ENCODE measurements around the gene RUNX2.

RUNX2 gene

DNA sequence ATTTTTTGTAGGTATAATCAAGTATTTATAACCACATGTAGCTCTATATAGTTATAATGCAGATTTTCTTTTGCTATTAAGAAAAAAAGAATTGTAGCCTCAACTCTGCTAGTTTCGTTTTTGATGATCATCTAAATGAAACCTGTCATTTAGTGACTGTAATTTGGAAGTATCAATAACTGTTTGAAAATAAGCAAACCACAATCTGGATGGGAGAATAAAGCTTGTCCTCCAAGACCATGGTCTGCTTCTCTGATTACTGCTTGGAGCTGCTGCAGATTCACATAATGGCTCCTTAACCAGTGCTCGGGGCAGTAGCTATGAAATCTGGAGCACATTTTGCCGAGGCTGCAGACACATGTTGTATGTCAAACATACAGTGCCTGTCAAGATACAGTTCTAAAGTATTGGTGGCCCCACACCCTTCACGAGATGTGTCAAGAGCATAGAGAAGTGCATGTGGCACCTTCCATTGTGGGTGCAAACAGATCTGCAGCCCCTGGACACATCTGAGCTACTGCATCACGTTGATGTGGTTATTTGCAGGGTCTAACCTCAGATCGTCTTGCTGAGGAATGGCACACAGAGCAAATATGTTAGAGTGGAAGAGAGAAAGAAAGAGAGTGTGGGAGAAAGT, 305.3 kb downstream of the RUNX2 start:
- no peak for DNase-seq

DNA sequence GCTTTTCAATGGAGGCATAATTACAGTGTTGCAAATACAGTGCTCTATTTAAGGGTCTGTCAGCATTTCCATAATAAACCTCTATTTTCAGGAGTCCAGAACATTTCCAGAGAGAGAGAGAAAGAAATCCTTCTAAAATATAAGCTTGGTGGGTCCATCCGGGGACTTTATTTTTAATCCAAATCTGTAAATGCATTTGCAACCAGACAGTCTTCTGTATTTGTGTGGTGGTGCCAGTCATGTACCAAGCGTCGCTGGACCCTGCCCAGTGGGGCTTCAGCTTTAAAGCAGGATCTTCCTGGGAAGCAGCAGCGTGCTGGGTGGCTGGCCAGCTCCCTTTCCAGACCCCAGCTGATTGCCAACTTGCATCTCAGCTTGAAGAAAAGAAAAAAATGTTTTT, 306.1 kb downstream of the RUNX2 start:
- DNase-seq = no peak

DNA sequence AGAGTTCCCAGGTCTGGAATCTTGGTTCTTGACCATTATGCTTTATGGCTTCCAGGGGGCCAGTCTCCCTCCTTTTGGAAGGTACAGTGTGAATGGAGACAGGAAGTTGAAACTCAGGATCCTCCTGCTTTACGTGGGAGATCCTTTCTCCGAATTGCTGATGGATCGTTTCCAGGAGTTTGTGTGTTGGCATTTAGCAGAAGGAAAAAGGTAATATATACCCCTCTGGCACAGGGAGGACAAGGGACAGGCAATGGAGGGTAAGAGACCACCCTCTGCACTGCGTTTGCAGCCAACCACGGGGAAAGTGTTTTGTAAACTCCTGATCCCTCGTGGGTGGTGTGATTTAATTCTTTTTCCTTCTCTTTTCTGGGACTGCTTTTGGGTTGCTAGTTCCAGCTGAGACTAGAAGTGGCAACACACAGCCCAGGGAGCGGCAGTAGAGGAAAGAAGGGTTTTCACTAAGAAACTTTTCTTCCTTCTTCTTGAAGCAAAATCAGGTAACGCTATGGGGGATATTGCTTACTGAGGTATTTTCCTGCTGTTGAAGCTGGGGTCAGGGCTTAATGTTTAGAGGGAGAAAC, 307.2 kb downstream of the RUNX2 start:
- DNase-seq = no peak

DNA sequence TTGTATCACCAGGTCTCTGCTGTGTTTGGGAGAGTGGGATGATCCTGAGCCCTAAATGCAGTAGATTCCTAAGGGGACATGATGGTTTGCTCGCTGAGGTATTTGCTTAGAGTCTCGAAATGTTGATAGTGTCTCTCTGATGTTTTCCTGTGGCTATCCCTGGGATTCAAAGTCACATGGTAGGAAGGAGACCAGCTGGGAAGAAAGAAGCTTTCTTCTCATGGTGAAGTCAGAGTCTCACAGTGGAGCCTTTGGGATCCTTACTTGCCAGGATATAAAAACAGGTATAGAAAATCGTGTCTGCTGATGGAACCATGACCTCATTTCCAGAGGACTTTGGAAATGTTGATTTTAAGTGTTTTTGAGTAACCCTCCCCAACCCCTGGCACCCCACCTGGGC, 308.9 kb downstream of the RUNX2 start:
- DNase-seq = no peak

DNA sequence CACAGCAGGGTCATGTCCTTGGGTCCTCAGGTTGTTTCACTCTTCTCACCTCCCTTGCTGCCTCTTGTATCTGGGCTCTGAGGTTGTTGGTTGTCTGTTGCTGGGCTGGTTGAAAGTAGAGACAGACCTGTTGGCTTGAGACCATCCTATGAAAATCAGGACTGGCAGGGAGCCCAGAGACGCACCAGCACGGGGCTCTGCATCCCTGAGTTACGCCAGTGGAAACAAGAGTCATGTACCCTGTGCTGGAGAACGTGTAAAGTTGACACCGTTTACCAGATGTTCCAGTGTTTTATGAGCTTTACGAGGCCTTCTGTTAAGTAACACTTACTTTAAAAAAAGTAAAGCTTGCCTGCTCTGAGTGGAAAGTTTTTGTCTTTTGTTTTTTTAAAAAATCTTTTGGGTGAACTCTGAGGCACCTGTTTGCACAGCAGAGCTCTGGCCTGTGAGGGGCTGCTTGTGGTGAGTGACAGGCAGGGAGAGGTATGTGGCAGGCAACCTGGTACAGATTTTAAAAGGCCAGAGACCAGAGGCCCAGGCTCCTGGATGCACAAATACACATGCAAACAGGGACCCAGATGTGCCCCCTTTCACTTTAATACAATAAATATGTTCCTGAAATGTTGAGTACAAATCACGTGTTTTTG, 309.6 kb downstream of the RUNX2 start:
- DNase-seq = peak; percentile 29

DNA sequence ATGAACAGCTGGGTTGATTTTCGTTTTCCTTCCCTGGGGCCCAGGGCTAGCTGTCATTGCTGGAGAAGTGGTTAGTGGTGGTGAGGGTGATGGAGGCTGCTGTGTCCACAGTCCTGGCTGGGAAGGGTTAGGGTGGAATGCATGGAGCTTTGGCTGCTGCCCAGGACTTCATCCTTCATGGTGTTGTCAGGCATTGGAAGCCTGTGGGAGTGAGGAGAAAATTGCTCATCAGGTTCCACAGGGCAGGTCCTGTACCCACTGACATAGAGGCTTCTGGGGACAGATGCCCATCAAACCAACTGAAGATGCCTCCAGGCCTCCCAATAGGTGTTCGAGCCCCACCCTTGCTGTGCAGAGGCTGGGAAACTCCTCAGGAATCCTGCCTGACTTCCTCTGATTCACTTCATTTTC, 312.0 kb downstream of the RUNX2 start:
- no peak for DNase-seq

DNA sequence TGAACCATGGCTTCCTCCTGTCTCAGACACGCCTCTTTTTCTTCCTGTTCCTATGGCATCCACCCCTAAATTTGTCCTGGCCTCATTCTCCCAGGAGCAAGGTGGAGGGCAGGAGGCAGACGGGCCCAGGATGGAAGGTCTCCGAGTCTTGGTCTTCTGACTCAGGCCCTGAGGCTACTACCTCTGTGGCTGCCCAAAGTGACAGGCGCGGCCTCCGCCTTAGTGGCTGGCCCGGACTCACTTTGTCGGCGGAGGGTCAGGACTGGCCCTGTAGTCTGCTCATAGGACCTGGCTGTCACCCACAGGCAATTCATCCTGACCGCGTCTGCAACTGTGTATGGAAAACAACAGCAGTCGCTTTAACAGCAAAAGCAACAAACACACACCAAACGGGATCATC, 312.7 kb downstream of the RUNX2 start:
- no peak for DNase-seq

DNA sequence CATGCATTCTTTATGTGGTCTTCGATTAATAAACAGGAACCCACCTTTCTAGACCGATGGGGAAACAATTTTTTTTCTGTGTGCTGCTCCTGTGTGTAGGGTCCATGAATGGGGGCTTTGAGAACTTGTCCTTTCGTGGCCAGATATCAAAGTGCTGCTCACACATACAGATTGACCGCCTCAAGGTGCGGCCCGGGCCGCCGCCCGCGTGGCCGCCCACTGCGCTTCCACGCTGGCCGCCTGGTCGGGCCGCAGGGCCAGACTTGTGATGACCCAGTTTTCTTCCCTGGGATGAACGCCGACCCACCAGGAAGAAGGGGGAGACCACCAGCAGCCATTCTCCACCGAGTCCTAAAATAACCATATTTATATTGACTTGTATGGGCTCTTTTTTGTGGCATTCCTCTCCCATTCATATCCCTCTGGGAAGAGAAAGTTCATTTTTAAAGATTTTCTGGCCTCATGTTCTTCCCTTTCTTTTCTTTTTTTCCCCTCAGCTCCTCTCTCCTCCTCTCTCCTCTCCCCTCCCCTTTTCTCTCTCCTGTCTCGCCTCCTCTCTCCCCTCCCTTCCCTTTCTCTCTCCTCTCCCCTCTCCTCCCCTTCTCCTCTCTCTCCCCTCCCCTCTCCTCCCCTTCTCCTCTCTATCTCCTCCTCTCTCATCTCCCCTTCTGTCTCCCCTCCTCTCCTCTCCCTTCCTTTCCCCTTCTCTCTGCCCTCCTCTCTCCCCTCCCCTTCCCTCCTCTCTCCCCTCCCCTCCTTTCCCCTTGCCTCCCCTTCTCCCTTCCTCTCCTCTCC, 314.4 kb downstream of the RUNX2 start:
- DNase-seq = no peak

DNA sequence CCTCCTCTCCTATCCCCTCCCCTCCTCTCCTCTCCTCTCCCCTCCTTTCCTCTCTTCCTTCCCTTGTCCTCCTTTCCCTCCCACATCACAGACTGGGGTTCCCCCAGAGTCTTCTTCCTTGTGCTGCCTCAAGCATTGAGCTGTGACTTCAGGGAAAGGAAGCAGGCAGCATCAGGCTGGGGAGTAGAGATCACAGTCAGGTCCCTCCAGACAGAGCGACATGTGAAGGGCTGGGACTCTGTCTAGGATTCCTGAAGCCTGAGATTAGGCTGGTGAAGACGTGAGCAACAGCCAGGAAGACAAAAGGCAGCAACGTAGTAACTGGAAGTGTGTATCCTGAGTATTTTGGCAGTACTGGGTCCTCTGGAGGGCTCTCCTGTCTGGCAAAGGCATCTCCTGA, 315.0 kb downstream of the RUNX2 start:
- DNase-seq = no peak

DNA sequence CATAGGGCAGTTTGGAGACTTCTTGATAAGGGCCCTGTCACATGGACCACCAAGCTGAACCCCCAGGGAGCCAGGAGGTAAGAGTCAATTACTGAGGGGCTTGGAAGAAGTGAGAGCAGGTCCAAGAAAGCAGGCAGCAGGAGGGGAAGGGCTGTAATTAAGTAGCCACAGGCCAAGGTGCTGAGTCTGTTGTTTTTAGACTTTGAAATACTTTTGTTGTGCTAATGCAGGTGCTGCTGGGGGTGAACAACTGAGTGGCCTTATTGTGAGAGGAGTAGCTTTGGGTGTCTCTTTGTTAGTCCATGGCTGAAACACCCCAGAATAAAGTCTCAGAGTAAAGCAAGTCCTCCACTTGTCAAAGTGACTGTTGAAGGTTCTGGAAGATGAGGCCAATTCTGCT, 316.6 kb downstream of the RUNX2 start:
- no peak for DNase-seq

DNA sequence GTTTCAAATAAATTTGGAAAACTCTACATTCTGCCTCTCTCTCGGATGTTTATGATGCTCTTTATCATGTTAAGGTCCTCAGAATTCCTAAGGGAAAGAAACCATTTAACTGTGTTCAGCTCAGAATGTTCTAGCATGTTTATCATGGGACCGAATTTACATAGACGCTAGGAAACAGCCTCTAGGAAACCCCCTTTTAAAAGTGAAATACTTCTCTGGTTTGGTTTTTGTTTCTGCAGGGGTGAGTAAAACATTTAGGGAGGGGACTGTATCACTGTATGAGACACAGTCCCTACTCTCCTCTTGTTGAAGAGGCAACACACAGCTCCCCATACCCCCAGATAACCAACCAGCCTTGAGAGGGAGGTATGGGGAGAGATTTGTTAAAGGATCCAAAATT, 317.2 kb downstream of the RUNX2 start:
- DNase-seq = no peak

DNA sequence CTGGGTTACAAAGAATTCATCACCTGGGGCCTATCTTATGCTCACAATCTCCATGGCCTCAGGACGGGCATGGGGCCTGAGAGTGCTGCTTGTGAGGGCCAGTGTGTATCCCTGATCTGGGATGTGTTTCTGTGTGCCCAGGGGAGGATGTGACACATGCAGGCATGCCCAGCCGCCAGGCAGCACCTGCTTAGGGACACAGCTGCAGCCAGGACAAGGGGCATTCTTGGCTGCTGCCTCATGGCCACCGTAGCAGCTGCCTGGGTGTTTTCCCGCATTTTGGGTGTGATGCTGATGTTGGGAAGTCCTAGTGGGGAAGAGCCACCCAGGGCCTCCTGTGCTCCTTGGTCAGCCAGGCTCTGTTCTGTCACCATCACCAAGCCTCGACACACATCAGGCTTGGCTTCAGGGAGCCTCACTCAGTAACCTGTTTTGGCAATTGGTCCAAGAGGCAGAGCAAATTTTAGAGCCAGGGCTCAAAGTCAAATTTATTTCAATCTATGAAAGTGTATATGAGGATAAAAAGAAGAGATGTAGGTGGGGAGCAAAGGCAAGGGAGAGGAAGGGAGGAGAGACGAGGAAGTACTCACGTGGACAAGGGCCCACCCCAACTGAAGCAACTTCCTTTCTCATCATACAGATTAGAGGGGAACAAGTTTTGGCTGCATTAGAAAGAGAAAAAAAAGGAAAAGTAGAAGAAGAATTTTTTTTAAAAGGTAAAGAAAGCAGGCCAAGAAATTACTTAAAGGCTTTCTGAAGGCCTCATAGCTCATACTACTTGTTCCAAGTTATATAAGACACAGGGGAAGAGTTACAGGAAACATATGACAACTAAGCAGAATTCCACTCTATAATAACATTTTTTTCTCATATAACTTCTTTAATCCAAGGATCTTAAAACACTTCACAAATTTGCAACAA, 319.5 kb downstream of the RUNX2 start:
- no peak for DNase-seq

DNA sequence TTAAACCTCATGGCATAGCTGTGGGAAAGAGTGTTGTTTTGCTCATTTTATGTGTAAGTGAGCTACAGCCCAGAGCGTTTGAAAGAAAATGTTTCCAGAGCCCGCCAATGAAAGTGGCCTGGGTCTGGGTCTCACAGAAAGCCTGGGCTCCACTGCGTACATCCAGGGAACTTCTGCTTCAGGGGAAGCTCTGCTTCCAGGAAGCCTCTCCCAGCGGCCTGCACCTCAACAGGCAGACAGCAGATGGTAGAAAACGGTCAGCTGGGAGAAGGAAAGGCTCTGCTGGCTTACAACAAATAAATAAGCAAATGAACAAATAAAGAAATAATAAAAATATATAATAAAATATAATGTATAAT, 320.1 kb downstream of the RUNX2 start:
- DNase-seq = no peak

DNA sequence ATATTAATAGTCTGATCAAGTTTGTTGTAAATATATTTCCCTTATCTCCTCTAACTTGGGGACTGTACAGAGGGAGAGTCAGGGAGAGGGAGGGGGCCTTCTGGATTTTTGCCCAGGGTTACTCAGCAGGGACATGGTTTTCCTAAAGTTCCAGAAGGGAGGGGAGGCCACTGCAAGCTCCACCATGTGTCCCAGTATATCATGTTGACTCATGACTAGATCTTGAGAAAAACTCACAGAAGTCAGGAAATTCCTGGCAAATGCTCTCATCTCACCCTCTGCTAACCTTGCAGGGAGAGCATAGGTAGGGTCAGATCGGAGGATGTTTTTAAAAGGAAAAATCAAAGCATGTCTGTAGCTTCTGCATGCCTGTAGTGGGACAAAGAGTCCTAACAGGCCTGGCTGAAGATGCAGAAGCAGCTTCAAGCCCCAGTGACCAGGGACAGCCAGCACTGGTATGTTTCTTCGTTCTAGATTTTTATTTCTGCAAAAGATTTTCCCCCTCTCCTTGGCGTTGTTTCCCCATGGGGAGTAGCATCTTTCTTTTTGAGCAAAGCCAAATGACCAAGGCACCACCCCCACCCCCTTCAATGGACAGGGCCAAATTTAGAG, 322.5 kb downstream of the RUNX2 start:
- DNase-seq = no peak

DNA sequence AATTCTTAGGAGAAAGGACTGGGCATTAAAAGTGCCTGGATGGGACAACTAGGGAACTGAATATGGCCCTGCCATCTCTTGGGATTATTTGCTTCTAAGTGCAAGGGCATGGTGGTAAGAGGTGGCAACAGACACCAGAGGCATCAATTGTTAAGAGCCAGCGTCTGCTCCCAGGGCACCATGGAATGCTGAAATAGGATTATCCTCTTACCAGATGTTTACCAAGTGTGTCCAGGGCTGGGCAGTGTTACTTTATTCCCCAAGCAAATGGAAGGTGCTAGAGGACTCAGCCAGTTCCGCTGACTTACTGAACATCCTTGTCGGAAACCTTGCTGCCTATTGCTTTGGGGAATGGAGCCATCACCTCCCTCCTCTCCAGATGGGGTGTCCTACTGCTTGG, 323.2 kb downstream of the RUNX2 start:
- no peak for DNase-seq

DNA sequence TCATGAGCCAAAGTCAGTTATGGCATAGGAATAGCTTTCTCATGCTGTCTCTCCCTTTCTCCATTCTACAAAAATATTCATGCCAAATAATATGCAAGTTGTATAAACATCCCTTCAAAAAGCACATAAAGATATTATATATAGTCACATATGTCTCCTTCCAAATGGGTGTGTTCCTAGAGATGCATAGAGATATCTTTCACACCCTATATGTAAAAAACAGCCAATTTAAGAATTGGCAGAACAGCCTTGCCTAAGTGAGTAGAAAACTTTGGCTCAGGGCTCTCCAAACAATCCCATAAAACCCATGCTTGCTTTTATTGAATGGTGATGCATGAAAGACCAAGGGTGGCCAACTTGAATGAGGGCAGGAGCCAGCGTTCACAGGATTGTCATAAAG, 324.3 kb downstream of the RUNX2 start:
- no peak for DNase-seq

DNA sequence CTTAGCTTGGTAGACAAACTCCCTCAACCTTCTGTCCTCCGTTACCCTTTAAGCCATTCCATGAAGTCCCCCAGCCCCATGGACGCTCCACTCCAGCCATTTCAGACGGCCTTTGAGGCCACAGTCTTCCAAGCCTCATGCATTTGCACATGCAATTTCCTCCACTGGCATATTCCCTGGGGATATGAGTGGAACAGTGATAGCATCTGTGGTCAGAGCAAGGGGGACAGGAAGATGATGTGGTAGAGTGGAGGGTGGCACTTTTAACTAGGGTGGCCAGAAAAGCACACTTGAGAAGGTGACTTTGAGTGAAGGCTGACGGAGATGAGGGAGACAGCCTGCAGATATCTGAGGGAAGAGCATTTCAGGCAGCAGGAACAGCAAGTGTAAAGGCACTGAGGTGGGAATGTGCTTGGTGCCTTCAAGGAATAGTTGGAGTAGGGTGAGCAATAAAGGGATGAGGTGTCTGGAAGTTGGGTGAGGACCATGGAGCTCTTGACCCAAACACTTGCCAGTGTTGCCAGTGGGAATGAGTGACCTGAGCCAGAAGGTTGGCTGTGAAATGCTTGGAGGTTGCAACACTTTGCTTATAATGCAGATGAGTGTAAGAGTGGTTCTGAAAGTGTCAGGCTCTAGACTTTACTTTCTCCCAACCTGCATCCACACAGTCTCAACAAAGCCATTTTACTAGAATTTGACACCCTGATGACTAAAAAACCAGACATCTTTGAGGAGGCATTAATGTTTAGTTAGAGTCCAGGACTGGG, 325.2 kb downstream of the RUNX2 start:
- DNase-seq = no peak

DNA sequence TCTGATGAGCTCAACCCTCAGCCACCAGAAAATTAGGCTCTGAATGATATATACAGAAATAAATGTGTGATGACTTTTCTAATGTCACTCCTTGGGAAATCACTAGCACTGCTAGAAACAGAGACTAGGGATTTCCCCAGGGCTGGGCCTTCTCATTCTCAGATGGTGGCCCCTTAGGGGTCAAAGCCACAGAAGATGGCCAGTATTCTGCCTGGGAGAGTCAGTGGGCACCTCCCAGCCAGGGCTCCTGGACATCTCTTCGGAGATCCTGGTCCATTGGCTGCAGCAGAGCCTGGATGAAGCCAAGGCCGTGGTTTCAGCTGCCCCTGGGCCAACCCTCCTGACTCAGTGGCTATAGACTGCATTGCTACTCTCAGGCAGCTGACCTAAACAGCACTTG, 326.5 kb downstream of the RUNX2 start:
- no peak for DNase-seq

DNA sequence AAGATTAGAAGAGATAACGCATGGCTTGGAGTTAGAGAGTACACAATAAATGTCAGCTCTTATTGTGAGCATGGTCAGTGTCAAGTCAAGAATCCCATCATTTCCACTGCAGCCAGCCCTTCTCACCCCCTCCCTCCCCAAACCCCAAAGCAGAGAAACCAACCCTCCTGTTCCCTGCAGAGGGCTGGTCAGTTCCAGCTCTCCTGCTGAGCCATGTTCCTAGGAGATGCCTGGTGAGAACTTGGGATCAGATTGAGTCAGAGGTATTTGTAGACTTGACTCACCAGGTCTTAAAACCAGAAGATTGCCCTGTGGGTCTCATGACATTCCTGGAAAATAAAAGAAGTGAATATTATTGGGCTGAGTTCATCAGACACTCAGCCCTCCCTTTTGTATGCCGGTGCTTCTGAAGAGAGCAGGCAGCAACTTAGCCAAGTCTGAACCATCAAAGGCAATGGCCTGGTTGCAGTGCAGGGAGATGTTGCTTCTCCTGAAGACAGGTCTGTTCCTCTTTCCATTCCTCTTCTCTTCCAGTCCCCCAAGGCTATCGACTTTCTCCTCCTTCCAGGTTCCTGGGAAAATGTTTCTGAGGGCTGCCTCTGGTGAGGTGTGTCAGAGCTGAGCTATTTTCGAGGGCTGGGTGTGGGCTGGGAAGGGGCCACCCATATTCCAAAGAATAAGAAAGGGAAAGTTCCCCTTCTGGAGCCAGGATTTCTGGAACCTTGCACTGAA, 327.8 kb downstream of the RUNX2 start:
- no peak for DNase-seq

DNA sequence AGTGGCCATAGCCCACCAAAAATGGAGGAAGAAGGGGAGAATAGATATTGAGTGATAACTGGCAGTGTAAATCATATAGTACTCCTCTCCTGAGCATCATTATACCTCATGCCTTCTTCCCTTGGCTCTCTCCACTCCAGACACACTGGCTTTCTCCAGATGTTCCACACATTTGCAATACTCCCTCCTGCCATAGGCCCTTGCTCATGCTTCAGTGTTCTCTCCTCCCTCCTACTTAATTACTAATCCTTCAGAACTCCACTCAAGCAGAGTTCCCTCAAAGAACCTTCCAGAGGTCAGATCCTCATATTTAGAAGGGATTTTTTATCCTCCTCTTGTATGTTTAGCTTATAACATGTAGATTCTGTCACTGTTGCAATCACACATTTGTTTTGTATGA, 329.1 kb downstream of the RUNX2 start:
- no peak for DNase-seq

DNA sequence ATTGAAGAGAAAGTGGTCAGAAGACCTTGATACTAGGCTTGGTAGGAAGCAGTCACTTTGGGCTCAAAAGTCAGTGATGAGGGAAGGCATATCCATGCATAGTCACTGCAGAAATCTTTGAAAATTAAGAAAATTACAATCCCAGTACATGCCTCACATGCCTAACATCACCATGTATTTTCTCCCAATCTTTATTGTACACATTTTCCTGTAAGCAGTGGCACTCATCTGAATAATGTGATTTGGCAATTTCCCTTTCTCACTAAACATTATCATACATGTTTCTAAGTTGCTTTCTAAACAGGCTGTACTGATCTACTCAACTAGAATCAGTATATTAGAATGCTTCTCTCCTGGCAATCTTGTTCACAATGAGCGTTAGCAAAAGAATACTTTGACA, 330.3 kb downstream of the RUNX2 start:
- DNase-seq = no peak
